ENCODE measurements around the gene TBX2.

The TBX2 gene

GRCh38 chr17:61410141-61411010 is 10.7 kb downstream of the TBX2 start (continued):
- TF ChIP-seq PATZ1 (CRISPR knock-in tag; IDR thresholded peaks at IDR 0.05; ENCODE audit: borderline replicate concordance) (peak; percentile 37), CSRNP3 (CRISPR knock-in tag; IDR thresholded peaks at IDR 0.05) (peak; percentile 48; the same call in 1 of the 2 replicates), RARB (CRISPR knock-in tag; IDR thresholded peaks at IDR 0.05) (no peak), ARNTL (CRISPR knock-in tag; IDR thresholded peaks at IDR 0.05; ENCODE audit: borderline replicate concordance, low read depth) (0 out of 2 replicates have a peak, but pooled peaks have one; percentile 71), OSR1 (CRISPR knock-in tag; IDR thresholded peaks at IDR 0.05) (no peak), ZNF70 (CRISPR knock-in tag; IDR thresholded peaks at IDR 0.05) (no peak), ZNF8 (CRISPR knock-in tag; IDR thresholded peaks at IDR 0.05) (peak; percentile 15; the same call in 1 of the 2 replicates), ZC3H10 (CRISPR knock-in tag; IDR thresholded peaks at IDR 0.05) (0 out of 2 replicates have a peak, but pooled peaks have one; percentile 6), TOX (CRISPR knock-in tag; IDR thresholded peaks at IDR 0.05; ENCODE audit: borderline replicate concordance) (0 out of 2 replicates have a peak, but pooled peaks have one; percentile 20), TCF4 (CRISPR knock-in tag; IDR thresholded peaks at IDR 0.05; ENCODE audit: borderline replicate concordance) (no peak; the same call in 1 of the 2 replicates), GLIS3 (CRISPR knock-in tag; IDR thresholded peaks at IDR 0.05) (peak; percentile 75; the same call in 1 of the 2 replicates), SNAI2 (CRISPR knock-in tag; IDR thresholded peaks at IDR 0.05) (peak; percentile 53; the same call in 1 of the 2 replicates), ESRRG (CRISPR knock-in tag; IDR thresholded peaks at IDR 0.05) (peak; percentile 83; the same call in 1 of the 2 replicates), ISL1 (CRISPR knock-in tag; IDR thresholded peaks at IDR 0.05) (no peak)

- TF ChIP-seq ZC3H10 (CRISPR knock-in tag; IDR thresholded peaks at IDR 0.05) (no peak), BACH2 (CRISPR knock-in tag; IDR thresholded peaks at IDR 0.05; ENCODE audit: borderline replicate concordance) (no peak), RARB (CRISPR knock-in tag; IDR thresholded peaks at IDR 0.05) (no peak), ZNF8 (CRISPR knock-in tag; IDR thresholded peaks at IDR 0.05) (no peak), CREB5 (CRISPR knock-in tag; IDR thresholded peaks at IDR 0.05; ENCODE audit: low read depth) (no peak), CSRNP3 (CRISPR knock-in tag; IDR thresholded peaks at IDR 0.05) (no peak), ZNF565 (CRISPR knock-in tag; conservative IDR thresholded peaks at IDR 0.05; ENCODE audit: low read depth) (no peak)
- ATAC-seq: no peak
Measured at GRCh38 chr17:61411011-61411260, 11.3 kb downstream of the TBX2 start.

GRCh38 chr17:61411261-61412142 is 11.9 kb downstream of the TBX2 start:
- ATAC-seq: peak; percentile 29
- TF ChIP-seq ZC3H10 (CRISPR knock-in tag; IDR thresholded peaks at IDR 0.05): 0 out of 2 replicates have a peak, but pooled peaks have one; percentile 9
- no peak for TF ChIP-seq ZNF8 (CRISPR knock-in tag; IDR thresholded peaks at IDR 0.05)
- TF ChIP-seq TOX (CRISPR knock-in tag; IDR thresholded peaks at IDR 0.05; ENCODE audit: borderline replicate concordance): peak; percentile 63; the same call in 1 of the 2 replicates
- TF ChIP-seq PATZ1 (CRISPR knock-in tag; IDR thresholded peaks at IDR 0.05; ENCODE audit: borderline replicate concordance): peak; percentile 36; the same call in 1 of the 2 replicates
- peak; percentile 73; the same call in 1 of the 2 replicates for TF ChIP-seq ZNF565 (CRISPR knock-in tag; conservative IDR thresholded peaks at IDR 0.05; ENCODE audit: low read depth)
- TF ChIP-seq ISL1 (CRISPR knock-in tag; IDR thresholded peaks at IDR 0.05): no peak
- peak; percentile 40 for TF ChIP-seq ESRRG (CRISPR knock-in tag; IDR thresholded peaks at IDR 0.05)
- TF ChIP-seq BACH2 (CRISPR knock-in tag; IDR thresholded peaks at IDR 0.05; ENCODE audit: borderline replicate concordance): no peak
- no peak for TF ChIP-seq TCF4 (CRISPR knock-in tag; IDR thresholded peaks at IDR 0.05; ENCODE audit: borderline replicate concordance)
- no peak for TF ChIP-seq CSRNP3 (CRISPR knock-in tag; IDR thresholded peaks at IDR 0.05)
- TF ChIP-seq SNAI2 (CRISPR knock-in tag; IDR thresholded peaks at IDR 0.05): no peak
- no peak; the same call in 1 of the 2 replicates for TF ChIP-seq ZFP3 (CRISPR knock-in tag; IDR thresholded peaks at IDR 0.05)
- TF ChIP-seq ARNTL (CRISPR knock-in tag; IDR thresholded peaks at IDR 0.05; ENCODE audit: borderline replicate concordance, low read depth): 0 out of 2 replicates have a peak, but pooled peaks have one; percentile 39
- TF ChIP-seq ZNF70 (CRISPR knock-in tag; IDR thresholded peaks at IDR 0.05): no peak
- no peak for TF ChIP-seq PPARA (CRISPR knock-in tag; IDR thresholded peaks at IDR 0.05; ENCODE audit: borderline replicate concordance)
